CD4-positive, CD25-positive, alpha-beta regulatory T cell (primary cell): Measurements from ENCODE around the gene SHB. TPM values are rescaled to one million over a fixed set of nuclear protein-coding genes. Genes with fewer than 3 reads are reported as not detected.

ENCODE experiments used
- ATAC-seq, 2 donors: fragments of 150-1000 bp; cut with Tn5 transposase; one replicate each; pipeline ENCODE4 v1.10.0; 2021; ENCODE audit warnings: low read depth in 2 of 2, moderate number of reproducible peaks in 2 of 2, moderate library complexity in 1 of 2
- DNase-seq, 3 donors: peaks; one replicate each; pipeline versions ENCODE4 v3.0.0 to v3.0.0-alpha.2; 2012 to 2022; ENCODE audit warnings: mixed read lengths in 1 of 3
- H3K27ac ChIP-seq: one replicate; pipeline ENCODE4 v1.7.0; 2013; ENCODE audit warnings: mild to moderate bottlenecking, low read length; ENCODE audit not compliant: insufficient read depth, poor library complexity, severe bottlenecking
- H3K27me3 ChIP-seq: one replicate; pipeline ENCODE4 v1.7.0; 2013; ENCODE audit warnings: low read length; ENCODE audit not compliant: control insufficient read depth, insufficient read depth
- H3K36me3 ChIP-seq: one replicate; pipeline ENCODE4 v1.7.0; 2013; ENCODE audit warnings: mild to moderate bottlenecking, low read length, moderate library complexity; ENCODE audit not compliant: control insufficient read depth, insufficient read depth
- H3K4me1 ChIP-seq: 2 replicates; pipeline ENCODE4 v1.7.0; 2013; ENCODE audit warnings: mild to moderate bottlenecking, low read length; ENCODE audit not compliant: insufficient read depth, control insufficient read depth, poor library complexity, severe bottlenecking
- H3K4me3 ChIP-seq: one replicate; pipeline ENCODE4 v1.7.0; 2013; ENCODE audit warnings: low read depth, mild to moderate bottlenecking, low read length, moderate library complexity
- H3K9me3 ChIP-seq, 2 experiments: 1 replicate in 1 of 2; 2 replicates in 1 of 2; pipeline ENCODE4 v1.7.0; 2013; ENCODE audit warnings: low read length in 2 of 2, mild to moderate bottlenecking in 1 of 2, moderate library complexity in 1 of 2; ENCODE audit not compliant: control insufficient read depth in 2 of 2
- H3K27ac Mint-ChIP-seq, 3 donors: one replicate each; pipeline ENCODE4 v1.8.0; 2020 to 2022; ENCODE audit warnings: mild to moderate bottlenecking in 3 of 3, mixed read lengths in 3 of 3, moderate library complexity in 2 of 3
- H3K27me3 Mint-ChIP-seq: one replicate; pipeline ENCODE4 v1.8.0; 2022; ENCODE audit warnings: mild to moderate bottlenecking, mixed read lengths
- H3K36me3 Mint-ChIP-seq: one replicate; pipeline ENCODE4 v1.8.0; 2020; ENCODE audit warnings: mixed read lengths
- H3K4me1 Mint-ChIP-seq, 4 donors: one replicate each; pipeline ENCODE4 v1.8.0; 2020 to 2022; ENCODE audit warnings: mixed read lengths in 4 of 4, mild to moderate bottlenecking in 1 of 4
- H3K4me3 Mint-ChIP-seq, 4 donors: one replicate each; pipeline ENCODE4 v1.8.0; 2020 to 2022; ENCODE audit warnings: mild to moderate bottlenecking in 4 of 4, mixed read lengths in 4 of 4, moderate library complexity in 3 of 4
- H3K9me3 Mint-ChIP-seq, 7 donors: one replicate each; pipeline ENCODE4 v1.8.0; 2020 to 2022; ENCODE audit warnings: mixed read lengths in 7 of 7, mild to moderate bottlenecking in 3 of 7, moderate library complexity in 2 of 7
- polyA plus RNA-seq, 4 donors: library from polyadenylated mRNA; unstranded; fragments of 300-500 nt; fragmentation: Illumina TruSeq; gene quantifications; one replicate each; pipeline ENCODE4 v1.2.3, GENCODE V29; 2021
- total RNA-seq: library from RNA; stranded (reverse); gene quantifications from one replicate; pipeline ENCODE4 v1.2.3, GENCODE V29; 2022

Gene SHB
- total and polyA plus RNA-seq, 5 donors from 2014 or later, result 0.27 to 0.69 TPM; not detected in 3

DNA sequence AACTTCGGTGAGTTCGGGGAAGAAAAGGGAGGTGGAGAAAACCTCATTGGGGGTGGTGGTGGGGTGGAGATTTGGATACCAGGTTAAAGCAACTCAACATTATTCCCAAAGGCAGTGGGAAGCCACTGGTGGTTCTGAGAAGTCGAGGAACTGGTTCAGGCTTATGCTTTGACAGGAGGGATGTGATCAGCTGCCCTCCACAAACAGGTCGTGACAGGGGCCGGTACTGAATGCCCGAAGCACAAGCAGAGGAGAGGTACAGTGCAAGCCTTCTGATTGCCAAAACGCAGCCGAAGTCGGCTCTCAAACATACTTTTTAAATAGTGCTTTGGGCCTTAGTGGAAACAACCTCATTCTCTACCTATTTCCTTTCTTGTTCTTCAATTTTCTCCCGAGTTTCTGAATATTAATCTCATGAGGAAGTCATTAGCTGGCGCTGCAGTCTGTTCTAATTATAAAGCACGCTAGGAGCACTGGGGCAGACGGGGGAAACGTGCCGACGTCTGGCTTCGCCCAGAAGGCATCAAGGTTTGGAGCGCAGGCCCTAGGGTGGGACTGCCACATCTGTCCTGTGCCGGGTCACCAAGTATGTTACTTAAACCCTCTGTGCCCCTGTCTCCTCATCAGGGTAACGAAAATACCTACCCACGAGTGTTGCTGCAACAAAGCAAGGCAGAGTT, 27.3 kb downstream of the SHB start:
- no peak for DNase-seq
- no peaks in the 10 kb centered on the region for H3K4me1 Mint-ChIP-seq
- Histone ChIP-seq H3K4me1 (no peaks in the 10 kb centered on the region), H3K27me3 (no peaks in the 10 kb centered on the region), H3K4me3 (no peak overlapping the region), H3K9me3 (no peaks in the 10 kb centered on the region), H3K27ac (no peak overlapping the region), H3K36me3 (no peaks in the 10 kb centered on the region)
- H3K4me3 Mint-ChIP-seq, result no peak overlapping the region
- H3K36me3 Mint-ChIP-seq, result no peaks in the 10 kb centered on the region
- no peak overlapping the region for H3K27ac Mint-ChIP-seq
- no peaks in the 10 kb centered on the region for H3K27me3 Mint-ChIP-seq
- no peak for ATAC-seq
- peaks cover 0 to 1% (median 0%) of the 10 kb centered on the region in 7 donors for H3K9me3 Mint-ChIP-seq

DNA sequence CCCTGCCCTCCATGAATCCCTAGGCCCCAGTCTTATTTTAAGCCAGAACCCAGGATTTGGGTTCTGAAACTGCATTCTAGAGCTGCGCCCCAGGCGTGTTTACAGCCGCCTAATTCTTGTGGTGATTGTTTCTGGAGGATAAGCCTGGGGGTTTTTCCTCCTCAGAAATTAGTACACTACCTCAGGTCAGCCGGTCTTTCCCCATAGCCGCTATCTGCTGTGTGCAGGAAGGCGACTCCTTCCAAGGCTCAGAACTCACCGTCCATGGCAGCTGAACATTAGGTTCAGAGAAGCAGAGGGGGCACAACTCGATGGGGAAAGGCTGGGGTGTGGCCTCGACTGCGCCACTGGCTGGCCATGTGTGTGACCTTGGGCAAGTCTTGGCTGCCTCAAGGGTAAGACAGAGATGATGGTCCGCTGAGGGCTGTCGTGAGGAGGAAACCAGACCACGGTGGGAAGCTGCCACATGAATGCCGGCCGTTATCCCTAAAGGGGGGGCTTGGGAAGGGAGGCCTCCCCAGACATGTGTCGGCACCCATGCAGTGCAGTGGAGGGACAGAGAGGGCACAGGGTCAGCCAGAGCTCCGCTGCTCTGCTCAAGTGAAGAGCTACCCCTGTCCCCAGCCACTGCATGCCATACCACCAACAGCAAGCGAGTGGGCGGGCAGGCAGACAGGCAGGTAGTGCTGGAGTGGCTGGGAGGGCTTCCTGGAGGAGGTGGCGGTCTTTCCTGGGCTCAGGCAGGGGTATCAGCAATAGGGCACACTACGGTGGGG, 28.9 kb downstream of the SHB start:
- Histone ChIP-seq H3K27me3 (no peaks in the 10 kb centered on the region), H3K36me3 (no peaks in the 10 kb centered on the region), H3K4me3 (no peak overlapping the region), H3K9me3 (no peaks in the 10 kb centered on the region), H3K27ac (no peak overlapping the region), H3K4me1 (no peaks in the 10 kb centered on the region)
- Mint-ChIP-seq H3K4me1 (no peaks in the 10 kb centered on the region), H3K9me3 (no peaks in the 10 kb centered on the region), H3K4me3 (no peak overlapping the region), H3K36me3 (no peaks in the 10 kb centered on the region), H3K27me3 (no peaks in the 10 kb centered on the region), H3K27ac (no peak overlapping the region)
- no peak for DNase-seq
- ATAC-seq, result no peak

DNA sequence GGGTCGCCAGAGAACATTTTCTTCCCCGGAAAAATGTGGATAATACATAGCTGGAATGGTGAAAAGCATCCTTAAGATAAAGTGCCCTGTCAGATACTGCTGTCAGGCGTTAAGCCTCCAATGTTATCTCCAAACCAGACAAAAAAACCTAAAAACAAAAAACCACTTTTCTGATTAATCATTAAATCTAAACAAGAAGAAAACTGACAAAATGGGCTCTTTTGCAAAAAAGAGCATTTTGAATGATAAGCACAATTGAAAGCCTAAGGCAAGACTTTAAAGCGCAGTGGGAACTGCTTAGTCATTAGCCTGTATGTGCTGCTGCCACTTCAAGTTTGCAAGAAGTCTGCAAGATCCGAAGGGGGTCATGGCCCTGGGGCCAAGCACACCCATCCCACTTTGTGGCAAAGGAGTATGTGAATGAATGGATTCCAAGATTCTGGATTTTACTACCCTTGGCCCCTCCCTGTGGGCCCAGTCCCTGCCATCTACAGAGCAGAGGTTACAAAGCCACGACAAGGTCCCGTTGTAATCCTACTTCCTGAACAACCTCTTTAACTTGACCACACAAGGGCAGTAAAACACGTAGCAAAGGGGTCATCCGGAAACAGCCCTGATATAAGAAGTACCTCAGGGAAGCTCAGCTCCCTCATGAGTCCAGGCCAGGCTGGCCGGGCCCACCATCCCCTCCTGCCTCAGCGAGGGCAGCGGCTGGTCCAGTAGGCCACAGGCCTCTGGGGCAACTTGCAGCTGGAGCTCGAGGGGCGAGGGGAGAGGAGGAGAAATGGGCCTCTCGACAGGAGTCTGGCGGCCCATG, 29.7 kb downstream of the SHB start:
- H3K27me3 ChIP-seq, result no peaks in the 10 kb centered on the region
- H3K36me3 ChIP-seq, result no peaks in the 10 kb centered on the region
- no peaks in the 10 kb centered on the region for H3K4me1 ChIP-seq
- no peaks in the 10 kb centered on the region for H3K9me3 ChIP-seq
- ATAC-seq (no peak), DNase-seq (no peak)
- Mint-ChIP-seq H3K27ac (no peak overlapping the region), H3K9me3 (no peaks in the 10 kb centered on the region), H3K36me3 (no peaks in the 10 kb centered on the region), H3K4me3 (no peak overlapping the region), H3K4me1 (no peaks in the 10 kb centered on the region), H3K27me3 (peaks cover 4% of the 10 kb centered on the region)
- no peak overlapping the region for H3K4me3 ChIP-seq
- no peak overlapping the region for H3K27ac ChIP-seq

DNA sequence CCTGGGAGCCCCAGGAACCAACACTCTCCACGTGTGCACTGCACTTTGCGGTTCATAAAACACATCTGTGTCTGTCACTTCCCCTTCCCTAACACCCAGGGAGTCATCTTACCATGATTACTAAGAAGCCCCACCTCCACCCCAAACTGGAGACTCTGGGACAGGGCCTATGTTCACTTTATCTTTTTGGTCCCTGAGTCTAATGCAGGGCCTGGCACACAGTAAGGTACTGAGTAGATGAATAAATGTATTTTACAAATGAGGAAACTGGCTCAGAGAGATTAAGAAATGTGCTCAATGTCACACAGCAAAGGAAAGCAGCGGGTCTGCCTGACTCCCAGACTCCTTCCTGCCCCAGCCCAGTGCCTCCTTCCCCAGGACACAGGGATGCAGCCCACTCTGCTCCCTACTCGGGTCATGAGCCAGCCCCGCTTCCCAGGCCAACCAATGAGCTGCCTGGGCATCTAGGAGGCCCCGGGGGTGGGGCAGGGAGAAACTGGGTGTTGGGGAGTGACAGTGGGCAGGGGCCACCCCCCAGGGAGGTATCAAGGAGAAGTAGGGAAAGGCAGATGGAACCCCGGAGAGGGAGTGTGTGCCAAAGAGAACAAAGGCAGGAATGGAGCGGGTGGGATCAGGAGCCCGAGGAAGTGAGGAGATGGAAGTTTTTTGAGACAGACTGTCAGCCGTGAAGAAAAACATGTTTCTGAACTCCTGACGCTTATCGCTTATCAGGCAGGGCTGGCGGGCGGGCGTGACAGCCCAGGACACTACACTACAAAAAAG, 30.5 kb downstream of the SHB start:
- Histone ChIP-seq H3K27ac (no peak overlapping the region), H3K36me3 (no peaks in the 10 kb centered on the region), H3K4me3 (no peak overlapping the region), H3K4me1 (no peaks in the 10 kb centered on the region), H3K9me3 (no peaks in the 10 kb centered on the region), H3K27me3 (no peaks in the 10 kb centered on the region)
- Mint-ChIP-seq H3K4me1 (no peaks in the 10 kb centered on the region), H3K4me3 (no peak overlapping the region), H3K36me3 (no peaks in the 10 kb centered on the region), H3K9me3 (no peaks in the 10 kb centered on the region), H3K27me3 (peaks cover 4% of the 10 kb centered on the region), H3K27ac (no peak overlapping the region)
- no peak for ATAC-seq
- no peak for DNase-seq

DNA sequence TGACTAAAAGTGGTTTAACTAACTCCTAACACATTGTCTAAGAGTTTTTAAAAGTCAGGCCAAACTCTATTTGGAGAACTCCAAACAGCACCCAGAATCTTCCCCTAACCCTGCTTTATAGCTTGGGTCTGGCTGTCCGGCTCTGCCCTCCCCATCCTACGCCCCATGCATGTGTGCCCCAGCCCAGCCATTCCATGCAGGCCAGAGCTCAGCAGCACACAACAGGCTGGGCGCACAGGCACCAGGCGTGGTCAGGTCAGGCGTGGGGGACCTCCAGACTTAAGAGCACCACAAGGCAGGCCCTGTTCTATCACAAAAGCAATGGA, 31.1 kb downstream of the SHB start:
- no peak for DNase-seq
- H3K27me3 ChIP-seq, result no peaks in the 10 kb centered on the region
- no peak overlapping the region for H3K27ac Mint-ChIP-seq
- ATAC-seq, result no peak
- no peaks in the 10 kb centered on the region for H3K9me3 ChIP-seq
- H3K9me3 Mint-ChIP-seq, result no peaks in the 10 kb centered on the region
- H3K4me3 Mint-ChIP-seq, result no peak overlapping the region
- no peaks in the 10 kb centered on the region for H3K4me1 ChIP-seq
- peaks cover 4% of the 10 kb centered on the region for H3K27me3 Mint-ChIP-seq
- no peaks in the 10 kb centered on the region for H3K36me3 ChIP-seq
- H3K4me3 ChIP-seq, result no peak overlapping the region
- no peaks in the 10 kb centered on the region for H3K36me3 Mint-ChIP-seq
- H3K27ac ChIP-seq, result no peak overlapping the region
- no peaks in the 10 kb centered on the region for H3K4me1 Mint-ChIP-seq

DNA sequence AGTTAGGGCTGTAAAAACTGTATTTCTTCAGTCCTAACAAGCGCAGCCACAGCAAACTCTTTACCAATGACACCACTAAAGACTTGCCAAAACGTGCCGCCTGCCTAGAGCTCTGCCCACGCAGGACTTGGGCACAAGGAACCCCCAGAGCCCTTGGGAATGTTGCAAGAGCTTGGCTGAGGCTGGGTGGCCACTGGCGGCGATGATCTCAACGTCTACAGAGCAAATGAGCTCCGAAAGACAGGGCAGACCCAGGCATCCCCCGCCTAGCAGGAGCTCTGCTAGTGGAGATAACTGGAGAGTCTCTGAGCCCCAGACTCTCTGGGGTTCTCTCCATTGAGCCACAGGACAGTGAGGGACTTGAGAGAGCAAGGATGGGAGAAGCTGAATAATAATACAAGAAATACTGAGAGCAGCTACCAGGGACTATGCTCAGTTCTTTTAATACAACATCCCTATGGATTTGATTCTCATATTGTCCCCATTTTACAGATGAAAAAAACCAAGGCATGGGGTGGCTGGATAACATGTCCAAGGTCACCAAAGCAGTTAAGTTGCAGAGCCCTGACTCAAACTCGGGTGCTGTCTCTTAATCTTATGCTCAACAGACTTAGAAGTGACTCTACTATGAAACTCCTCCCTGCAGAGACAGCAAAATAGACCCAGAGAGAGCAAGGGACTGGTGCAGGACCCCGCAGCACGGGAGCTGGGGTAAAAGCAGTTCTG, 32.5 kb downstream of the SHB start:
- Histone ChIP-seq H3K4me3 (no peak overlapping the region), H3K27ac (no peak overlapping the region), H3K27me3 (no peaks in the 10 kb centered on the region), H3K36me3 (no peaks in the 10 kb centered on the region), H3K9me3 (no peaks in the 10 kb centered on the region), H3K4me1 (no peaks in the 10 kb centered on the region)
- no peak overlapping the region for H3K4me3 Mint-ChIP-seq
- H3K4me1 Mint-ChIP-seq, result no peaks in the 10 kb centered on the region
- DNase-seq (no peak), ATAC-seq (no peak)
- no peaks in the 10 kb centered on the region for H3K36me3 Mint-ChIP-seq
- H3K9me3 Mint-ChIP-seq, result no peaks in the 10 kb centered on the region
- peaks cover 10% of the 10 kb centered on the region for H3K27me3 Mint-ChIP-seq
- no peak overlapping the region for H3K27ac Mint-ChIP-seq

DNA sequence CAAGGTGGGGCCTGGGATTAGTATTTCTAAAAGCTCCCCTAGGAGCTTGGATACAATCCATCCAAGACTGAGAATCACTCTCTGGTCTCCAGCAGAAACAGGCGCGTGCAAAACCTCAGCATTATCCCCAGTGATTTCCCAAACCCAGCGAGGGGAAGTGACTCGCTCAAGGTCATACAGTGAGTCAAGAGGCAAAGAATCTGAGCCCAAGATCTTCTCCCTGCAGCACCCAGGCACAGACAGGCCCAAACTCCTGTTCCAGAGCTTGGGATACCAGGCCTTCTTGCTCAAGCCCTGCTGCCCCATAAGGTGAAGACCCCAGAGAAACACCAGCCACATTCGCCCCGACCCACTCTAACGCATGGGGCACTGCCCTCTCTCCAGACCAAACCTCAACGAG, 33.2 kb downstream of the SHB start:
- ATAC-seq (no peak), DNase-seq (no peak)
- Histone ChIP-seq H3K4me1 (no peaks in the 10 kb centered on the region), H3K27ac (no peak overlapping the region), H3K9me3 (no peaks in the 10 kb centered on the region), H3K4me3 (no peak overlapping the region), H3K27me3 (no peaks in the 10 kb centered on the region), H3K36me3 (no peaks in the 10 kb centered on the region)
- no peaks in the 10 kb centered on the region for H3K9me3 Mint-ChIP-seq
- no peak overlapping the region for H3K4me3 Mint-ChIP-seq
- peaks cover 10% of the 10 kb centered on the region for H3K27me3 Mint-ChIP-seq
- H3K36me3 Mint-ChIP-seq, result no peaks in the 10 kb centered on the region
- H3K27ac Mint-ChIP-seq, result no peak overlapping the region
- no peaks in the 10 kb centered on the region for H3K4me1 Mint-ChIP-seq
